Astrocyte of the spinal cord (primary cell): Measurements from ENCODE around the gene PHTF1.
"Not testable (repeated sequence)": the region's sequence is repeated elsewhere in the genome, so short reads cannot be mapped to it uniquely, and the experiment has no call there.

Experiments
- DNase-seq: peaks from one replicate; pipeline ENCODE4 v3.0.0; 2011; ENCODE audit warnings: low read depth, low spot score
- H3K4me3 ChIP-seq: 2 replicates; pipeline ENCODE4 v1.5.1; 2011; ENCODE audit warnings: low read depth, mild to moderate bottlenecking, low read length, moderate library complexity
- CTCF ChIP-seq: IDR thresholded peaks from 2 replicates; pipeline ENCODE4 v1.5.1; 2012; ENCODE audit warnings: low read depth, mild to moderate bottlenecking, low read length, inconsistent platforms
- in situ Hi-C: cut with HindIII; loops from 2 replicates; pipeline ENCODE4 v1.10.0; 2017; ENCODE audit warnings: low sequenced_read_pairs

The PHTF1 gene

DNA sequence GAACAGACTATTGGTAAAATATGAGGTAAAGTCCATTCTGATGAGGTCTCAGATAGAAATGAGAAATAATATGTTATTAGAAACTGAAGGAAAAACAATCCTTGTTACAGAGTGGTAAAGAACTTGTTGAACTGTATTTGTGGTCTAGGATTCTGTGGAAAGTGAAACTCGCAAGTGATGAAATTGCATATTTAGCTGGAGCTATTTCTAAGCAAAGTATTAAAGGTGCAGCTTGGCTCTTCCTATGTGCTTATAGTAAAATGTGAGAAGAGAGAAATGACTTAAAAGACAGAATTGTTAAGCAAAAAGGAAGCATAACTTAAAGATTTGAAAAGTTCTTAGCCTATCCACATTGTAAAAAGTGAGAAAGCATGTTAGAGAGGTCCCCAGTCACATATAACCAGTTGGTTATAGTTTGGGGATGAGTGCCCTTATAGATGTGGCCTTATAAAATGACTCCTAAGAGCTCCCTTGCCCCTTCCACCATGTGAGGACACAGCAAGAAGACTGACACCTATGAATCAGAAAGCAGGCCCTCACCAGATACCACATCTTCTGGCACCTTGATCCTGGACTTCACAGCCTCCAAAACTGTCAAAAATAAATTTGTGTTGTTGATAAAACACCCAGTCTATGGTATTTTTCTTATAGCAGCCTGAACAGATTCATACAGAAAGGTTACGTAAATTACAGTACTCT, 24.8 kb downstream of the PHTF1 start:
- no peak for TF ChIP-seq CTCF
- in situ Hi-C loops: no loop called here
- DNase-seq: no peak

GRCh38 chr1:113732802-113733201, 26.5 kb downstream of the PHTF1 start:
- no peak overlapping the region for H3K4me3 ChIP-seq
- no peak for DNase-seq
- TF ChIP-seq CTCF: no peak
- in situ Hi-C loops: no loop called here

More for the DNA sequence above, 24.8 kb downstream of the PHTF1 start:
- no peak overlapping the region for H3K4me3 ChIP-seq

DNA sequence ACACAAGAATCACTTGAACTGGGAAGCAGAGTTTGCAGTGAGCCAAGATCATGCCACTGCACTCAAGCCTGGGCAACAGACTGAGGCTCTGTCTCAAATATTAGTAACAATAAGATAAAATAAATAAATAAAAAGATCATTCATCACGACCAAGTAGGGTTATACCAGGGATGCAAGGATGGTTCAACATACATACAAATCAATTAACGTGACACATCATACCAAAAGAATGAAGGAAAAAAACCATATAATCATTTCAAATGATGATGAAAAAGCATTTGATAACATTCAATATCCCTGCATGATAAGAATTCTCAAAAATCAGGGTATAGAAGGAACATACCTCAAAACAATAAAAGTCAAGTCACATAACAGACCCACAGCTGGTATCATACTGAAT, 38.3 kb downstream of the PHTF1 start:
- TF ChIP-seq CTCF: no peak
- in situ Hi-C loops: no loop called here
- no peak for DNase-seq

DNA sequence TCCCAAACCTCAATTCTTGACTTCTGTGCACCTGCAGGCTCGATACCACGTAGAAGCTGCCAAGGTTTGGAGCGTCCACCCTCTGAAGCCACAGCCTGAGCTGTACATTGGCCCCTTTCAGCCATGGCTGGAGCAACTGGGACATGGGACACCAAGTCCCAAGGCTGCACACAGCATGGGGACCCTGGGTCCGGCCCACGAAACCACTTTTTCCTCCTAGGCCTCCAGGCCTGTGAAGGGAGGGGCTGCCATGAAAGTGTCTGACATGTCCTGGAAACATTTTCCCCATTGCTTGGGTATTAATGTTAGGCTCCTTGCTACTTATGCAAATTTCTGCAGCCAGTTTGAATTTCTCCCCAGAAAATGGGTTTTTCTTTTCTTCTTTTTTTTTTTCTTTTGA, 40.7 kb downstream of the PHTF1 start:
- in situ Hi-C loops, DNase-seq, H3K4me3 ChIP-seq: not testable (repeated sequence)

More for the DNA sequence above, 38.3 kb downstream of the PHTF1 start:
- H3K4me3 ChIP-seq: no peak overlapping the region

DNA sequence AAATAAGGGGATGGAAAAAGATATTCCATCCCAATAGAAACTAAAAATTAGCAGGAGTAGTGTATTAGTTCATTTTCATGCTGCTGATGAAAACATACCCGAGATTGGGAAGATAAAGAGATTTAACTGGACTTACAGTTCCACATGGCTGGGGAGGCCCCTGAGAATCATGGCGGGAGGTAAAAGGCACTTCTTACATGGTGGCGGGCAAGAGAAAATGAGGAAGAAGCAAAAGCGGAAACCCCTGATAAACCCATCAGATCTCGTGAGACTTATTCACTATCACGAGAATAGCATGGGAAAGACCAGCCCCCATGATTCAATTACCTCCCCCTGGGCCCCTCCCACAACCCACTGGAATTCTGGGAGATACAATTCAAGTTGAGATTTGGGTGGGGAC, 41.8 kb downstream of the PHTF1 start:
- in situ Hi-C loops, H3K4me3 ChIP-seq, DNase-seq: not testable (repeated sequence)

- in situ Hi-C loops: no loop called here
- no peak for TF ChIP-seq CTCF
- DNase-seq: no peak
- H3K4me3 ChIP-seq: no peak overlapping the region
Measured at GRCh38 chr1:113714606-113715269, 44.5 kb downstream of the PHTF1 start.

DNA sequence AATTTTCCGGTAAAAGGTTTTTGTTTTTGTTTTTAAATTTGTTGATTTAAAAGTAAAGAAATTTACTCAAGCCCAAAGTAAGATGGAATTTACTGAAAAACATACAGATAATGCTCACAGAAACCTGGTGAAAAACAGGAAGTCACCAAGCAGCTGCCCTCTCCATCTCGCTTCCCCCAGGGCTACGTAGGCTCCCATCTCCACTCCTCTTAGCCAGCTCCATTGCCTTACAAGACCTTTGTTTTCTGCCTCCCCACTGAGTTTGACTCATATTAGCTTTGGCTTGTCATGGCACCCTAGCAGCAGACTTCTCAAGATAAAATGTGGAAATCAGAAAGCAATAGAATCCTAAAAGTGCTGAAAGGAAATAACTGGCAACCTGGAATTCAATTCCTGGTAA, 57.9 kb downstream of the PHTF1 start:
- no peak overlapping the region for H3K4me3 ChIP-seq
- in situ Hi-C loops: no loop called here
- DNase-seq: peak; percentile 70
- no peak for TF ChIP-seq CTCF
